ENCODE results near the gene MAP1LC3C. TPM values are rescaled to one million over a fixed set of nuclear protein-coding genes. Genes with fewer than 3 reads are reported as not detected.

Gene MAP1LC3C
- total RNA-seq, 1 experiment from 2014 or later = 1.2 TPM

DNA sequence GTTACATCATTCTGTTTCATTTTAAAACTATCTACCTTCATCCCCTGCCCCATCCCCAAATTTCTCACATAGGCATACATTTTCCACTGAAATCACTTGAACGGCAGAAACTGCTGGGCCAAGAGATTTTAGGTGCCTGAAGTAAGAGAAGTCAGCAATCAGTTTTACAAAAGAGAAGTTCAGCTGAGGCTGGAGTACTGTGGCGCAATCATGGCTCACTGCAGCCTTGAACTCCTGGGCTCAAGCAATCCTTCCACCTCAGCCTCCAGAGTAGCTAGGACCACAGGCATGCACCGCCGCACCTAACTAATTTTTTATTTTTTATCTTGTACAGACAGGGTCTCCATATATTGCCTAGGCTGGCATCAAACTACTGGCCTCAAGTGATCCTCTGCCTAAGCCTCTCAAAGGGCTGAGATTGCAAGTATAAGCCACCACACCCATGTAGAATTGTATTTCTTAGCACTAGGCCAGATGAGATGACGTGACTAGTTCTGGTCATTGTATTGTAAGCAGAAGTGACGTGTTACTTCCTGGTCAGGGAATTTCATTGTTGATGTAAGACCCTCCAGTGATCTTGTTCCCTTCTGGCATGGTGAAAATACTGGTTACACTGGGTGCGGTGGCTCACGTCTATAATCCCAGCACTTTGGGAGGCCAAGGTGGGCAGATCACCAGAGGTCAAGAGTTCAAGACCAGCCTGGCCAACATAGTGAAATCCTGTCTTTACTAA is 34.2 kb downstream of the MAP1LC3C start:
- no peak overlapping the region for H3K4me3 ChIP-seq
- H3K79me2 ChIP-seq (ENCODE audit: low read depth) = no peaks in the 10 kb centered on the region
- BruUV-seq (replicated peaks) = no TSS peak
- H3K36me3 ChIP-seq (ENCODE audit: low read depth) = no peaks in the 10 kb centered on the region
- POLR2A ChIA-PET (ENCODE audit: unreplicated experiment) = no interaction called here
- no peak overlapping the region for H2AFZ ChIP-seq
- CTCF ChIA-PET = no interaction called here
- no peaks in the 10 kb centered on the region for H3K9me3 ChIP-seq (ENCODE audit: insufficient read depth, low read depth)
- no peak overlapping the region for H3K4me2 ChIP-seq
- no peaks in the 10 kb centered on the region for H3K9me2 ChIP-seq (ENCODE audit: insufficient read depth)
- H3K4me1 ChIP-seq (replicated peaks; ENCODE audit: insufficient read depth) = no peaks in the 10 kb centered on the region
- DNase-seq = no peak
- no peaks in the 10 kb centered on the region for H3K27me3 ChIP-seq (ENCODE audit: insufficient read depth, low read depth)
- no peak for TF ChIP-seq EZH2 (IDR thresholded peaks at IDR 0.05; ENCODE audit: low read depth)
- TF ChIP-seq, protein P1, sequence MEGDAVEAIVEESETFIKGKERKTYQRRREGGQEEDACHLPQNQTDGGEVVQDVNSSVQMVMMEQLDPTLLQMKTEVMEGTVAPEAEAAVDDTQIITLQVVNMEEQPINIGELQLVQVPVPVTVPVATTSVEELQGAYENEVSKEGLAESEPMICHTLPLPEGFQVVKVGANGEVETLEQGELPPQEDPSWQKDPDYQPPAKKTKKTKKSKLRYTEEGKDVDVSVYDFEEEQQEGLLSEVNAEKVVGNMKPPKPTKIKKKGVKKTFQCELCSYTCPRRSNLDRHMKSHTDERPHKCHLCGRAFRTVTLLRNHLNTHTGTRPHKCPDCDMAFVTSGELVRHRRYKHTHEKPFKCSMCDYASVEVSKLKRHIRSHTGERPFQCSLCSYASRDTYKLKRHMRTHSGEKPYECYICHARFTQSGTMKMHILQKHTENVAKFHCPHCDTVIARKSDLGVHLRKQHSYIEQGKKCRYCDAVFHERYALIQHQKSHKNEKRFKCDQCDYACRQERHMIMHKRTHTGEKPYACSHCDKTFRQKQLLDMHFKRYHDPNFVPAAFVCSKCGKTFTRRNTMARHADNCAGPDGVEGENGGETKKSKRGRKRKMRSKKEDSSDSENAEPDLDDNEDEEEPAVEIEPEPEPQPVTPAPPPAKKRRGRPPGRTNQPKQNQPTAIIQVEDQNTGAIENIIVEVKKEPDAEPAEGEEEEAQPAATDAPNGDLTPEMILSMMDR (conservative IDR thresholded peaks at IDR 0.05) = no peak
- no peaks in the 10 kb centered on the region for H3F3A ChIP-seq (ENCODE audit: insufficient read depth, low read depth)
- intact Hi-C loops (cut with micrococcal nuclease; ENCODE audit: unreplicated experiment) = no loop called here
- H3K27ac ChIP-seq = no peak overlapping the region
- no peaks in the 10 kb centered on the region for H4K20me1 ChIP-seq (ENCODE audit: insufficient read depth)

DNA sequence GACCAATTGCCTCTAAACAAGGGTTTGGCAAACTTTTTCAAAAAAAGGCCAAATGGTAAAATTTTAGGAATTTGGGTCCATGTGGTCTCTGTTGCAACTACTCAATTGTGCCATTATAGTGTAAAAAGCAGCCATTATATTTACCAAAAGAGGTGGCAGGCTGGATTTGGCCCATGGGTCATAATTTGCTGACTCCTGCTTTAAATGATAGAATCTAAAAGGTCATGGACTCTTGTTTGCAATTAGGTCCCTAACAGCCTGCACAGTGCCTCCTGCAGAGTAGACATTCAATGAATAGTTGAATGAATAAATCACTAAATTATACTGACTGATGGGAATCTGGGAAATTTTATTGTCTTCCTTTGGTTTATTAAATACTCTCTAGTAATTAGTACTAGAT is 35.2 kb downstream of the MAP1LC3C start:
- no peaks in the 10 kb centered on the region for H3K36me3 ChIP-seq (ENCODE audit: low read depth)
- H3K79me2 ChIP-seq (ENCODE audit: low read depth) = no peaks in the 10 kb centered on the region
- ChIA-PET POLR2A (ENCODE audit: unreplicated experiment) (interaction anchor here (0.6 kb wide), 1 partner anchor 277 kb away, joined by 7 read pairs; no protein-coding TSS in a partner anchor), CTCF (no interaction called here)
- H3K4me2 ChIP-seq = no peak overlapping the region
- no peak overlapping the region for H3K4me3 ChIP-seq
- intact Hi-C loops (cut with micrococcal nuclease; ENCODE audit: unreplicated experiment) = no loop called here
- no peak overlapping the region for H3K27ac ChIP-seq
- TF ChIP-seq, protein P1 (conservative IDR thresholded peaks at IDR 0.05) = no peak
- TF ChIP-seq EZH2 (IDR thresholded peaks at IDR 0.05; ENCODE audit: low read depth) = no peak
- no peaks in the 10 kb centered on the region for H3K4me1 ChIP-seq (replicated peaks; ENCODE audit: insufficient read depth)
- no peak overlapping the region for H2AFZ ChIP-seq
- no peaks in the 10 kb centered on the region for H3K9me3 ChIP-seq (ENCODE audit: insufficient read depth, low read depth)
- H3K27me3 ChIP-seq (ENCODE audit: insufficient read depth, low read depth) = no peaks in the 10 kb centered on the region
- H3K9me2 ChIP-seq (ENCODE audit: insufficient read depth) = no peaks in the 10 kb centered on the region
- no peaks in the 10 kb centered on the region for H3F3A ChIP-seq (ENCODE audit: insufficient read depth, low read depth)
- BruUV-seq (replicated peaks) = no TSS peak
- no peak for DNase-seq
- H4K20me1 ChIP-seq (ENCODE audit: insufficient read depth) = no peaks in the 10 kb centered on the region

DNA sequence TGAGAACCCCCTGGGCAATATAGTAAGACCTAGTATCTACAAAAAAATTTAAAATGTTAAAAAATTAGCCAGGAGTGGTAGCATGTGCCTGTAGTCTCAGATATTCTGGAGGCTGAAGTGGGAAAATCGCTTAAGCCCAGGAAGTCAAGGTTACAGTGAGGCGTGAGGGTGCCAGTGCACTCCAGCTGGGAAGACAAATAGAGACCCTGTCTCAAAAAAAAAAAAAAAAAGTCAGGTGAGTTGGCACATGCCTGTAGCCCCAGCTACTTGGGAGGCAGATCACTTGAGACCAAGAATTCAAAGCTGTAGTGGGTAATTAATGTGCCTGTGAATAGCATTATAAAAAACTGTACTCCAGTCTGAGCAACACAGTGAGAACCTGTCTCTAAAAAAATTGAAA is 36.7 kb downstream of the MAP1LC3C start:
- intact Hi-C loops (cut with micrococcal nuclease; ENCODE audit: unreplicated experiment) = no loop called here
- Histone ChIP-seq H3K4me2 (no peak overlapping the region), H3K9me2 (ENCODE audit: insufficient read depth) (no peaks in the 10 kb centered on the region), H3F3A (ENCODE audit: insufficient read depth, low read depth) (no peaks in the 10 kb centered on the region), H3K9me3 (ENCODE audit: insufficient read depth, low read depth) (no peaks in the 10 kb centered on the region), H3K36me3 (ENCODE audit: low read depth) (no peaks in the 10 kb centered on the region), H2AFZ (no peak overlapping the region), H3K27ac (no peak overlapping the region), H3K4me3 (no peak overlapping the region), H3K27me3 (ENCODE audit: insufficient read depth, low read depth) (no peaks in the 10 kb centered on the region), H3K4me1 (replicated peaks; ENCODE audit: insufficient read depth) (no peaks in the 10 kb centered on the region), H3K79me2 (ENCODE audit: low read depth) (no peaks in the 10 kb centered on the region), H4K20me1 (ENCODE audit: insufficient read depth) (no peaks in the 10 kb centered on the region)
- DNase-seq = no peak
- no TSS peak for BruUV-seq (replicated peaks)
- TF ChIP-seq, protein P1 (conservative IDR thresholded peaks at IDR 0.05) = no peak
- no peak for TF ChIP-seq EZH2 (IDR thresholded peaks at IDR 0.05; ENCODE audit: low read depth)
- POLR2A ChIA-PET (ENCODE audit: unreplicated experiment) = no interaction called here
- CTCF ChIA-PET = no interaction called here
